A673 (cell line): ENCODE measurements around the gene ZNF433. TPM values are rescaled to one million over a fixed set of nuclear protein-coding genes. Genes with fewer than 3 reads are reported as not detected.

Source experiments
- BruUV-seq: library from RNA; stranded (reverse); fragments of 400-500 nt; replicated peaks from 2 replicates; lab custom pipeline; 2021; lab: Mats Ljungman, UMichigan
- CTCF ChIA-PET: fragments of 300-600 bp; sonication (Branson Sonifier 250); formaldehyde crosslinking; loops from one replicate; lab custom pipeline; 2022; ENCODE audit warnings: antibody characterized with exemption; lab: Charles Lee
- POLR2A ChIA-PET: fragments of 300-600 bp; sonication (Branson Sonifier 250); formaldehyde crosslinking; loops from one replicate; lab custom pipeline; 2022; ENCODE audit warnings: antibody characterized with exemption; ENCODE audit not compliant: low non-redundant PET; lab: Charles Lee
- DNase-seq: peaks from one replicate; pipeline ENCODE4 v3.0.0-alpha.2; 2015; ENCODE audit warnings: low spot score
- H3K27ac ChIP-seq: fragments of 200-600 bp; sonication (generic); 2 replicates; pipeline ENCODE4 v1.5.1; 2016; ENCODE audit warnings: mixed run types, low read depth, mild to moderate bottlenecking, mixed read lengths, antibody characterized with exemption, low read length; ENCODE audit not compliant: poor library complexity, severe bottlenecking
- H3K27me3 ChIP-seq: fragments of 200-600 bp; sonication (generic); replicated peaks from 2 replicates; pipeline ENCODE4 v1.6.1; 2017; ENCODE audit warnings: mixed run types, low read depth, mild to moderate bottlenecking, mixed read lengths, antibody characterized with exemption, low read length; ENCODE audit not compliant: insufficient read depth, poor library complexity
- H3K36me3 ChIP-seq: fragments of 200-600 bp; sonication (generic); 2 replicates; pipeline ENCODE4 v1.6.1; 2016; ENCODE audit warnings: mixed run types, mild to moderate bottlenecking, mixed read lengths, antibody characterized with exemption, low read length; ENCODE audit not compliant: insufficient read depth, poor library complexity, severe bottlenecking
- H3K4me1 ChIP-seq: fragments of 200-600 bp; sonication (generic); 2 replicates; pipeline ENCODE4 v1.6.1; 2017; ENCODE audit warnings: mixed run types, mild to moderate bottlenecking, mixed read lengths, antibody characterized with exemption, low read length; ENCODE audit not compliant: insufficient read depth, poor library complexity, severe bottlenecking
- H3K4me3 ChIP-seq: fragments of 200-600 bp; sonication (generic); 2 replicates; pipeline ENCODE4 v1.5.1; 2016; ENCODE audit warnings: low read depth, mixed run types, mild to moderate bottlenecking, mixed read lengths, low read length; ENCODE audit not compliant: poor library complexity, severe bottlenecking
- H3K9me3 ChIP-seq: fragments of 200-600 bp; sonication (generic); 2 replicates; pipeline ENCODE4 v1.6.1; 2016; ENCODE audit warnings: mixed run types, low read depth, mild to moderate bottlenecking, mixed read lengths, antibody characterized with exemption, low read length; ENCODE audit not compliant: poor library complexity, severe bottlenecking
- EZH2 ChIP-seq: fragments of 200-600 bp; sonication (generic); IDR thresholded peaks from 2 replicates; pipeline ENCODE4 v1.6.1; 2017; ENCODE audit warnings: borderline replicate concordance, low read depth, mild to moderate bottlenecking, mixed read lengths, antibody characterized with exemption, low read length; ENCODE audit not compliant: poor library complexity, severe bottlenecking
- intact Hi-C: fragments of 100-400 bp; cut with micrococcal nuclease; formaldehyde crosslinking; loops from one replicate; pipeline ENCODE4 v1.10.0; 2022; ENCODE audit not compliant: unreplicated experiment
- total RNA-seq: library from RNA; stranded (reverse); gene quantifications from 2 replicates; pipeline ENCODE4 v1.2.3, GENCODE V29; 2021
- TF ChIP-seq, protein P1 (sequence below): fragments of 300-800, 200-600 bp; sonication (generic); conservative IDR thresholded peaks from 2 replicates; pipeline ENCODE4 v1.5.1; 2017; ENCODE audit warnings: low read depth, mild to moderate bottlenecking, antibody characterized with exemption, low read length, moderate library complexity, mixed read lengths

ZNF433 gene
- total RNA-seq, 1 experiment from 2014 or later: 2.2 TPM

DNA sequence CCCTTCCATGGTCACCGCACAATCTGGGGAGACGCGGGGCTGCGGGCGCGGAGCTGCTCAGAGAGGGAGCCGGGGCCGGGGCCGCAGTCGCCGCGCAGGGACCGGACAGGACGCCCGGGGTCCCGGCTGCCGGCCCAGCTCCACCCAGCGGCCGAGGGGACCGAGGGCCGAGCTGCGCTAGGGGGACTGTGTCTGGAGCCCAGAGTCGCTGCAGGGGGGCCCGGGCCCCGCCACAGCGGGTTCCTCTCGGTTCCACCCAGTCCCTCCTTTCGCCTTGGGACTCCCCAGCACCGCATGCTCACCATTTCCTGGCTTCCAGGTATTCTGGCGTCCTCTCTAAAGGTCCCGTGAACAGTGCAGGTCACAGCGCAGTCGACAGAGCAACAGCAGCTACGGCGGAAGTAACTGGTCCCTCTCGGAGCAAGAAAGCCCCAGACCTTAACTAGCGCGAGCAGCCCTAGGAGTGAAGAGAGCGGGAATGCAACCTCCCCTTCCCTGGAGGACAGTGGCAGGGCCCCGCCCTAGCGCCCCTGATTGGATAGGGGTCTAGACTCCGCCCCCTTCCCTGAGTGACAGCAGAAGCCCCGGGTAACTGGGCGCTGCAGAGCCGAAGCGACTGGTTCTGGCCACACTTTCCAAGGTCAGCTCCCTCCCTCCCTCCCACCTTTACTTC, 17.2 kb upstream of the ZNF433 start, which contains the start of gene ZNF878:
Gene ZNF878, minus strand, starts transcription at position 465 of the 673 bp plus-strand sequence. Its CDS starts 160 bp downstream, at position 305.
- no peaks in the 10 kb centered on the region for H3K4me1 ChIP-seq
- no peaks in the 10 kb centered on the region for H3K36me3 ChIP-seq
- ChIA-PET POLR2A (no interaction called here), CTCF (interaction anchor here (0.9 kb wide), 1 partner anchor 88 kb away, joined by 4 read pairs; the partner anchor contains the start of gene ZNF20)
- peak within 1 kb of the TSS; percentile 66 for H3K4me3 ChIP-seq
- TF ChIP-seq, protein P1, sequence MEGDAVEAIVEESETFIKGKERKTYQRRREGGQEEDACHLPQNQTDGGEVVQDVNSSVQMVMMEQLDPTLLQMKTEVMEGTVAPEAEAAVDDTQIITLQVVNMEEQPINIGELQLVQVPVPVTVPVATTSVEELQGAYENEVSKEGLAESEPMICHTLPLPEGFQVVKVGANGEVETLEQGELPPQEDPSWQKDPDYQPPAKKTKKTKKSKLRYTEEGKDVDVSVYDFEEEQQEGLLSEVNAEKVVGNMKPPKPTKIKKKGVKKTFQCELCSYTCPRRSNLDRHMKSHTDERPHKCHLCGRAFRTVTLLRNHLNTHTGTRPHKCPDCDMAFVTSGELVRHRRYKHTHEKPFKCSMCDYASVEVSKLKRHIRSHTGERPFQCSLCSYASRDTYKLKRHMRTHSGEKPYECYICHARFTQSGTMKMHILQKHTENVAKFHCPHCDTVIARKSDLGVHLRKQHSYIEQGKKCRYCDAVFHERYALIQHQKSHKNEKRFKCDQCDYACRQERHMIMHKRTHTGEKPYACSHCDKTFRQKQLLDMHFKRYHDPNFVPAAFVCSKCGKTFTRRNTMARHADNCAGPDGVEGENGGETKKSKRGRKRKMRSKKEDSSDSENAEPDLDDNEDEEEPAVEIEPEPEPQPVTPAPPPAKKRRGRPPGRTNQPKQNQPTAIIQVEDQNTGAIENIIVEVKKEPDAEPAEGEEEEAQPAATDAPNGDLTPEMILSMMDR: 0 out of 2 replicates have a peak, but pooled peaks have one; percentile 9
- no peak for TF ChIP-seq EZH2
- intact Hi-C loops: loop anchor here (10.0 kb wide), 1 partner anchor 622 kb away; no protein-coding TSS in a partner anchor
- H3K27me3 ChIP-seq: no peaks in the 10 kb centered on the region
- peak within 1 kb of the TSS; percentile 70 for H3K27ac ChIP-seq
- BruUV-seq: no TSS peak
- H3K9me3 ChIP-seq: peaks cover 4% of the 10 kb centered on the region
- peak; percentile 96 for DNase-seq

DNA sequence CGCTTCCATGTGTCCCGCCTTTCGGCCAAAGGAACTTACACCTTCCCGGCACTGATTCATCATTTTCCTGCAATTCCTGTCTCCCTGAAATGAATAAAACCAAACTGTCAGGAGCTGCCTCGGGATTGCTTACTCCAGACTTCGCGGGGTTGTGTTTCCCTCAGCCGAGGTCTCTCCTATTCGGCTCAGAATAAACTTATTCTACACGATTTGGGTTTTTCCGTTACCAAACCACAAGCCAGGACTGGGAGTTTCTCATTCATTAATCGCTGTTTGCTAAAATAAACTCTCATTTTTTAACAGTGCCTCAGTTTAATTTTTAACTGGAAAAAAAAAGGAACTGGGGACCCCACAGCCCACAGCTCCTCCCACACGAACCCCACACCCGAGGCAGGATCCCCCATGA, 16.6 kb upstream of the ZNF433 start:
- no peaks in the 10 kb centered on the region for H3K4me1 ChIP-seq
- peaks cover 4% of the 10 kb centered on the region for H3K9me3 ChIP-seq
- CTCF ChIA-PET: interaction anchor here (0.9 kb wide), 1 partner anchor 88 kb away, joined by 4 read pairs; the partner anchor contains the start of gene ZNF20
- intact Hi-C loops: loop anchor here (10.0 kb wide), 1 partner anchor 623 kb away; no protein-coding TSS in a partner anchor
- no peaks in the 10 kb centered on the region for H3K36me3 ChIP-seq
- peak overlapping the region; percentile 70 for H3K27ac ChIP-seq
- POLR2A ChIA-PET: no interaction called here
- DNase-seq: no peak
- TF ChIP-seq, protein P1: no peak
- no peak for TF ChIP-seq EZH2
- H3K27me3 ChIP-seq: no peaks in the 10 kb centered on the region
- no TSS peak for BruUV-seq
- H3K4me3 ChIP-seq: peak overlapping the region; percentile 66

DNA sequence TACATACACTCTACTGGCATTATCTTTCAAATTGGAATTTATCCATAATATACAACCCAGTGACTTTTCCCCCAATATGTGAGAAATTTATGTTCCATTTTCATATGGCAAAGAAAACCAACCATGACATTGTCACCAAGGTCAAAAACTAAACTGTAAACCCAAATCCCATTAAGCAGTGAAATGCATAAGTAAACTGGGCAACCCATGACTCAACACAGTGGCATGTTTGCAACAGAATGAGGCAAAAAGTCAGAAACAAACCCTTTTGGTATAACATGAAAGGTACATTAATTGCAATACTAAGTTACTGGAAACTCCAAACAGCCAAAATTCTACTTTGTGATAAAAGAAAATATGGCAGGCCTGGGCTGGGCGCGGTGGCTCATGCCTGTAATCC, 12.4 kb upstream of the ZNF433 start:
- H3K36me3 ChIP-seq: no peaks in the 10 kb centered on the region
- TF ChIP-seq, protein P1: no peak
- no peak for TF ChIP-seq EZH2
- POLR2A ChIA-PET: no interaction called here

More for the DNA sequence above, 12.4 kb upstream of the ZNF433 start:
- intact Hi-C loops: no loop called here
- DNase-seq: no peak
- Histone ChIP-seq H3K27me3 (no peaks in the 10 kb centered on the region), H3K9me3 (peaks cover 35% of the 10 kb centered on the region), H3K27ac (no peak overlapping the region), H3K4me1 (no peaks in the 10 kb centered on the region), H3K4me3 (no peak overlapping the region)
- BruUV-seq: no TSS peak
- CTCF ChIA-PET: interaction anchor here (0.7 kb wide), 1 partner anchor 161 kb away, joined by 3 read pairs; no protein-coding TSS in a partner anchor
